ENCODE results near the gene EXOC4. TPM values are rescaled to one million over a fixed set of nuclear protein-coding genes. Genes with fewer than 3 reads are reported as not detected.

The EXOC4 gene
- total RNA-seq, 1 experiment from 2014 or later, result 75.8 TPM

- H2BK20ac ChIP-seq (ENCODE audit: low read depth, low read length, poor library complexity, severe bottlenecking), result no peak overlapping the region
- H3K36me3 Mint-ChIP-seq (ENCODE audit: insufficient read depth in 1 of 3, low read depth in 3 of 3), result no peaks in the 10 kb centered on the region
- no peak overlapping the region for H3K4me3 Mint-ChIP-seq
- no peak overlapping the region for H2BK15ac ChIP-seq (ENCODE audit: low read depth, low read length)
- no peaks in the 10 kb centered on the region for H4K20me1 ChIP-seq (ENCODE audit: control insufficient read depth, insufficient read depth, insufficient read length)
- no peak overlapping the region for H3K4ac ChIP-seq (ENCODE audit: low read depth, low read length)
- no peaks in the 10 kb centered on the region for H3K27me3 ChIP-seq (ENCODE audit: insufficient read depth, low read length)
- H2BK120ac ChIP-seq (ENCODE audit: low read depth, low read length, poor library complexity, severe bottlenecking), result no peak overlapping the region
- H3K4me1 ChIP-seq (ENCODE audit: insufficient read depth, low read length), result no peaks in the 10 kb centered on the region
- no peaks in the 10 kb centered on the region for H3K9me3 ChIP-seq (ENCODE audit: control insufficient read depth, low read depth, low read length)
- no peaks in the 10 kb centered on the region for H3K23me2 ChIP-seq (ENCODE audit: insufficient read length, low read depth, low read length, poor library complexity, severe bottlenecking)
- DNase-seq, result no peak
- H3T11ph ChIP-seq (ENCODE audit: low read length), result no peak overlapping the region
- no peaks in the 10 kb centered on the region for H3K79me2 ChIP-seq (ENCODE audit: insufficient read depth, low read length)
- no peak overlapping the region for H2BK12ac ChIP-seq (ENCODE audit: insufficient read length, low read depth, low read length)
- H3K9ac ChIP-seq (ENCODE audit: extremely low read depth, insufficient read length, low read length), result no peak overlapping the region
- H2BK5ac ChIP-seq (ENCODE audit: insufficient read length, low read length), result no peak overlapping the region
- no peaks in the 10 kb centered on the region for H3K9me3 Mint-ChIP-seq
- H3K23ac ChIP-seq (ENCODE audit: insufficient read length, low read depth, low read length), result no peak overlapping the region
- H3K18ac ChIP-seq (ENCODE audit: insufficient read length, low read depth, low read length), result no peak overlapping the region
- H3K27me3 Mint-ChIP-seq (ENCODE audit: low read depth), result no peaks in the 10 kb centered on the region
- no peak overlapping the region for H4K91ac ChIP-seq (ENCODE audit: insufficient read length, low read depth, low read length)
- no peak overlapping the region for H2AFZ ChIP-seq (ENCODE audit: low read length)
- H4K8ac ChIP-seq (replicated peaks; ENCODE audit: insufficient read length, low read depth, low read length), result no peak overlapping the region
- no peak overlapping the region for H3K56ac ChIP-seq (ENCODE audit: insufficient read length, low read depth, low read length)
- no peak overlapping the region for H4K5ac ChIP-seq (ENCODE audit: insufficient read length, low read depth, low read length)
- no peak overlapping the region for H2AK5ac ChIP-seq (ENCODE audit: insufficient read length, low read length)
- no peak overlapping the region for H3K4me2 ChIP-seq (ENCODE audit: insufficient read depth, insufficient read length, low read length)
- no peak overlapping the region for H3K14ac ChIP-seq (ENCODE audit: insufficient read depth, low read length)
- H3K27ac ChIP-seq (ENCODE audit: insufficient read length, low read depth, low read length), result no peak overlapping the region
- TF ChIP-seq, protein P1, sequence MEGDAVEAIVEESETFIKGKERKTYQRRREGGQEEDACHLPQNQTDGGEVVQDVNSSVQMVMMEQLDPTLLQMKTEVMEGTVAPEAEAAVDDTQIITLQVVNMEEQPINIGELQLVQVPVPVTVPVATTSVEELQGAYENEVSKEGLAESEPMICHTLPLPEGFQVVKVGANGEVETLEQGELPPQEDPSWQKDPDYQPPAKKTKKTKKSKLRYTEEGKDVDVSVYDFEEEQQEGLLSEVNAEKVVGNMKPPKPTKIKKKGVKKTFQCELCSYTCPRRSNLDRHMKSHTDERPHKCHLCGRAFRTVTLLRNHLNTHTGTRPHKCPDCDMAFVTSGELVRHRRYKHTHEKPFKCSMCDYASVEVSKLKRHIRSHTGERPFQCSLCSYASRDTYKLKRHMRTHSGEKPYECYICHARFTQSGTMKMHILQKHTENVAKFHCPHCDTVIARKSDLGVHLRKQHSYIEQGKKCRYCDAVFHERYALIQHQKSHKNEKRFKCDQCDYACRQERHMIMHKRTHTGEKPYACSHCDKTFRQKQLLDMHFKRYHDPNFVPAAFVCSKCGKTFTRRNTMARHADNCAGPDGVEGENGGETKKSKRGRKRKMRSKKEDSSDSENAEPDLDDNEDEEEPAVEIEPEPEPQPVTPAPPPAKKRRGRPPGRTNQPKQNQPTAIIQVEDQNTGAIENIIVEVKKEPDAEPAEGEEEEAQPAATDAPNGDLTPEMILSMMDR (conservative IDR thresholded peaks at IDR 0.05), result no peak
- no peaks in the 10 kb centered on the region for H3K79me1 ChIP-seq (ENCODE audit: insufficient read depth, low read depth, low read length, poor library complexity, severe bottlenecking)
- no peak overlapping the region for H3K27ac Mint-ChIP-seq
- no CpG with 5 or more reads among the region's 1 CpG for WGBS (ENCODE audit: extremely low coverage, insufficient read length, low lambda C conversion rate)
- H3K4me1 Mint-ChIP-seq, result no peaks in the 10 kb centered on the region
Observed at GRCh38 chr7:133706016-133706415, 453.1 kb downstream of the EXOC4 start.
